Measurements from ENCODE around the gene NHLRC2.

GRCh38 chr10:113930482-113931057, 76.1 kb downstream of the NHLRC2 start:
- TF ChIP-seq POLR2A (IDR thresholded peaks at IDR 0.05), result no peak
- no peak for TF ChIP-seq CTCF (IDR thresholded peaks at IDR 0.05)

Measured in sigmoid colon (tissue), 3 donors.